Endothelial cell of umbilical vein (primary cell): ENCODE data around the gene SRP14. TPM values are rescaled to one million over a fixed set of nuclear protein-coding genes. Genes with fewer than 3 reads are reported as not detected.

ENCODE experiments used
- BruUV-seq: library from RNA; stranded (reverse); fragments of 400-500 nt; replicated peaks from 2 replicates; lab custom pipeline; 2021; lab: Mats Ljungman, UMichigan
- CTCF ChIA-PET: fragments of 300-600, 350-600 bp; sonication (Branson Sonifier 250); formaldehyde crosslinking; loops from one replicate; lab custom pipeline; 2021; ENCODE audit warnings: antibody characterized with exemption, inconsistent platforms; lab: Charles Lee
- POLR2A ChIA-PET: fragments of 300-600, 350-600 bp; sonication (Branson Sonifier 250); formaldehyde crosslinking; loops from one replicate; lab custom pipeline; 2021; ENCODE audit warnings: antibody characterized with exemption, inconsistent platforms; lab: Charles Lee
- DNase-seq: peaks from one replicate; pipeline ENCODE4 v3.0.0-alpha.2; 2011; ENCODE audit warnings: low read depth, low spot score
- FAIRE-seq: peaks from 2 replicates; lab custom pipeline; 2011; peaks lifted over from hg19 to GRCh38; lab: Jason Lieb, UNC
- H2AFZ ChIP-seq: 2 replicates; pipeline ENCODE4 v1.6.0; 2012; ENCODE audit warnings: low read depth, low read length, control low read depth, inconsistent platforms
- H3K27ac ChIP-seq: 2 replicates; pipeline ENCODE4 v1.5.1; 2011; ENCODE audit warnings: low read depth, mild to moderate bottlenecking, control low read depth, low read length, moderate library complexity; ENCODE audit not compliant: insufficient read depth
- H3K27me3 ChIP-seq, 2 experiments: 2 replicates each; pipeline versions ENCODE4 v1.6.0 to v1.6.1; 2011; ENCODE audit warnings: low read length in 2 of 2, mixed read lengths in 1 of 2; ENCODE audit not compliant: control insufficient read depth in 2 of 2, insufficient read depth in 2 of 2
- H3K36me3 ChIP-seq, 2 experiments: 2 replicates in 1 of 2; 3 replicates in 1 of 2; pipeline ENCODE4 v1.5.1; 2011; ENCODE audit warnings: low read length in 2 of 2, mild to moderate bottlenecking in 1 of 2, moderate library complexity in 1 of 2; ENCODE audit not compliant: control insufficient read depth in 2 of 2, insufficient read depth in 2 of 2; ENCODE audit errors: extremely low read depth in 1 of 2
- H3K4me1 ChIP-seq: 3 replicates; pipeline ENCODE4 v1.5.1; 2011; ENCODE audit warnings: mild to moderate bottlenecking, low read length; ENCODE audit not compliant: control insufficient read depth, insufficient read depth; ENCODE audit errors: extremely low read depth
- H3K4me2 ChIP-seq: 2 replicates; pipeline ENCODE4 v1.6.1; 2011; ENCODE audit warnings: low read length, control low read depth, mixed read lengths; ENCODE audit not compliant: insufficient read depth
- H3K4me3 ChIP-seq, 3 experiments: fragments of 200-600 bp in 1 of 3; sonication (generic), shearing (Covaris generic) in 1 of 3; replicated peaks in 1 of 3; 2 replicates each; pipeline ENCODE4 v1.5.1; 2011 to 2016; ENCODE audit warnings: control low read depth in 3 of 3, low read length in 3 of 3, mild to moderate bottlenecking in 2 of 3, inconsistent platforms in 1 of 3, low read depth in 1 of 3, moderate library complexity in 1 of 3; ENCODE audit not compliant: insufficient read depth in 1 of 3
- H3K79me2 ChIP-seq: 2 replicates; pipeline ENCODE4 v1.6.0; 2012; ENCODE audit warnings: low read length, inconsistent platforms; ENCODE audit not compliant: control insufficient read depth, insufficient read depth
- H3K9ac ChIP-seq: replicated peaks from 2 replicates; pipeline ENCODE3; 2011; ENCODE audit warnings: low read length, control low read depth; ENCODE audit not compliant: insufficient read depth; ENCODE audit errors: extremely low read depth
- H3K9me1 ChIP-seq: replicated peaks from 3 replicates; pipeline ENCODE4 v1.6.0; 2011; ENCODE audit warnings: mild to moderate bottlenecking, low read length; ENCODE audit not compliant: control insufficient read depth, insufficient read depth; ENCODE audit errors: extremely low read depth
- H3K9me3 ChIP-seq: replicated peaks from 2 replicates; pipeline ENCODE4 v1.5.1; 2012; ENCODE audit warnings: low read length, inconsistent platforms; ENCODE audit not compliant: control insufficient read depth, insufficient read depth
- H4K20me1 ChIP-seq: replicated peaks from 2 replicates; pipeline ENCODE3; 2011; ENCODE audit warnings: mild to moderate bottlenecking, low read length; ENCODE audit not compliant: control insufficient read depth, insufficient read depth; ENCODE audit errors: extremely low read depth
- EZH2 ChIP-seq: IDR thresholded peaks from 2 replicates; pipeline ENCODE4 v1.6.1; 2012; ENCODE audit warnings: borderline replicate concordance, low read depth, mild to moderate bottlenecking, moderate library complexity, low read length, inconsistent platforms; ENCODE audit not compliant: severe bottlenecking
- FOS ChIP-seq: IDR thresholded peaks from 2 replicates; pipeline ENCODE4 v1.6.1; 2011; ENCODE audit warnings: mild to moderate bottlenecking, low read length, moderate library complexity, borderline replicate concordance; ENCODE audit not compliant: insufficient read depth
- GATA2 ChIP-seq: IDR thresholded peaks from 2 replicates; pipeline ENCODE4 v1.7.0; 2011; ENCODE audit warnings: low read depth, mild to moderate bottlenecking, moderate library complexity, mixed read lengths, low read length; ENCODE audit not compliant: insufficient read length, insufficient read depth
- JUN ChIP-seq: IDR thresholded peaks from 2 replicates; pipeline ENCODE4 v1.6.1; 2011; ENCODE audit warnings: borderline replicate concordance, low read depth; ENCODE audit not compliant: insufficient read length, insufficient read depth
- MYC ChIP-seq: IDR thresholded peaks from one replicate; pipeline ENCODE4 v1.6.1; 2011; ENCODE audit warnings: mild to moderate bottlenecking, low read depth, low read length
- POLR2A ChIP-seq: IDR thresholded peaks from 2 replicates; pipeline ENCODE4 v1.6.1; 2012; ENCODE audit warnings: low read depth, mild to moderate bottlenecking, control low read depth, low read length
- POLR2AphosphoS5 ChIP-seq: IDR thresholded peaks from 2 replicates; pipeline ENCODE4 v1.6.1; 2012; ENCODE audit warnings: low read depth, mild to moderate bottlenecking, control low read depth, low read length, moderate library complexity; ENCODE audit not compliant: insufficient read depth
- dilution Hi-C: fragments of 300-500 bp; cut with MboI; formaldehyde crosslinking; loops from one replicate; pipeline ENCODE4 v1.15.0; 2019; ENCODE audit warnings: low sequenced_read_pairs; ENCODE audit not compliant: extremely low pct_ligation_motif_present
- intact Hi-C: fragments of 100-400 bp; cut with micrococcal nuclease; formaldehyde crosslinking; loops from one replicate; pipeline ENCODE4 v1.10.0; 2022
- polyA plus RNA-seq, 4 experiments: library from polyadenylated mRNA; depleted of rRNA in 3 of 4; stranded (reverse) in 3 of 4; unstranded in 1 of 4; fragments of >200 nt; gene quantifications; 2 replicates each; pipeline versions ENCODE4 v1.2.1 to v1.2.3, GENCODE V29; 2011 to 2012; ENCODE audit warnings: missing spikeins in 1 of 4
- total RNA-seq: library from RNA; stranded (reverse); gene quantifications from 2 replicates; pipeline ENCODE4 v1.2.3, GENCODE V29; 2021
- TF ChIP-seq, protein P1 (sequence below), 2 donors: IDR thresholded peaks; 1 replicate in 1 of 2; 2 replicates in 1 of 2; pipeline ENCODE4 v1.5.1; 2011; ENCODE audit warnings: low read length in 2 of 2, mild to moderate bottlenecking in 2 of 2, moderate library complexity in 2 of 2, control low read depth in 1 of 2, inconsistent platforms in 1 of 2, low read depth in 1 of 2; ENCODE audit not compliant: insufficient read depth in 1 of 2; ENCODE audit errors: extremely low read depth in 1 of 2
- TF ChIP-seq, protein P2 (sequence below): IDR thresholded peaks from 2 replicates; pipeline ENCODE4 v1.6.1; 2011; ENCODE audit not compliant: insufficient read depth, insufficient read length

SRP14 gene
- total and polyA plus RNA-seq, 2 donors (not counting 3 experiments of a cell fraction or from before 2014, with no cell fraction given) = 220 to 330 TPM

GRCh38 chr15:40010686-40011085, 28.3 kb downstream of the SRP14 start:
- BruUV-seq = no TSS peak
- Histone ChIP-seq H4K20me1 (no peaks in the 10 kb centered on the region), H2AFZ (no peak overlapping the region), H3K27ac (no peak overlapping the region), H3K27me3 (no peaks in the 10 kb centered on the region), H3K9me3 (peaks cover 4% of the 10 kb centered on the region), H3K79me2 (no peaks in the 10 kb centered on the region), H3K36me3 (peaks cover 13 to 19% of the 10 kb centered on the region in 2 experiments), H3K4me2 (no peak overlapping the region), H3K9ac (no peak overlapping the region), H3K9me1 (no peaks in the 10 kb centered on the region), H3K4me1 (no peaks in the 10 kb centered on the region), H3K4me3 (no peak overlapping the region)
- dilution Hi-C loops = no loop called here
- ChIA-PET CTCF (interaction anchor here (1.1 to 1.4 kb wide), 4 partner anchors 8 to 19 kb away, joined by 3 to 5 read pairs (median 3); no protein-coding TSS in a partner anchor), POLR2A (no interaction called here)
- intact Hi-C loops = no loop called here
- no peak for FAIRE-seq
- DNase-seq = no peak
- TF ChIP-seq, protein P1, sequence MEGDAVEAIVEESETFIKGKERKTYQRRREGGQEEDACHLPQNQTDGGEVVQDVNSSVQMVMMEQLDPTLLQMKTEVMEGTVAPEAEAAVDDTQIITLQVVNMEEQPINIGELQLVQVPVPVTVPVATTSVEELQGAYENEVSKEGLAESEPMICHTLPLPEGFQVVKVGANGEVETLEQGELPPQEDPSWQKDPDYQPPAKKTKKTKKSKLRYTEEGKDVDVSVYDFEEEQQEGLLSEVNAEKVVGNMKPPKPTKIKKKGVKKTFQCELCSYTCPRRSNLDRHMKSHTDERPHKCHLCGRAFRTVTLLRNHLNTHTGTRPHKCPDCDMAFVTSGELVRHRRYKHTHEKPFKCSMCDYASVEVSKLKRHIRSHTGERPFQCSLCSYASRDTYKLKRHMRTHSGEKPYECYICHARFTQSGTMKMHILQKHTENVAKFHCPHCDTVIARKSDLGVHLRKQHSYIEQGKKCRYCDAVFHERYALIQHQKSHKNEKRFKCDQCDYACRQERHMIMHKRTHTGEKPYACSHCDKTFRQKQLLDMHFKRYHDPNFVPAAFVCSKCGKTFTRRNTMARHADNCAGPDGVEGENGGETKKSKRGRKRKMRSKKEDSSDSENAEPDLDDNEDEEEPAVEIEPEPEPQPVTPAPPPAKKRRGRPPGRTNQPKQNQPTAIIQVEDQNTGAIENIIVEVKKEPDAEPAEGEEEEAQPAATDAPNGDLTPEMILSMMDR (IDR thresholded peaks at IDR 0.05; ENCODE audit: extremely low read depth in 1 of 2, insufficient read depth in 1 of 2, low read depth in 1 of 2, low read length in 2 of 2) = no peak
- no peak for TF ChIP-seq FOS
- no peak for TF ChIP-seq POLR2AphosphoS5
- TF ChIP-seq MYC = no peak
- TF ChIP-seq POLR2A = no peak
- TF ChIP-seq JUN = no peak
- no peak for TF ChIP-seq GATA2
- TF ChIP-seq, protein P2, sequence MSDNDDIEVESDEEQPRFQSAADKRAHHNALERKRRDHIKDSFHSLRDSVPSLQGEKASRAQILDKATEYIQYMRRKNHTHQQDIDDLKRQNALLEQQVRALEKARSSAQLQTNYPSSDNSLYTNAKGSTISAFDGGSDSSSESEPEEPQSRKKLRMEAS = no peak
- no peak for TF ChIP-seq EZH2
